ENCODE results near the gene ARL8B.

DNA sequence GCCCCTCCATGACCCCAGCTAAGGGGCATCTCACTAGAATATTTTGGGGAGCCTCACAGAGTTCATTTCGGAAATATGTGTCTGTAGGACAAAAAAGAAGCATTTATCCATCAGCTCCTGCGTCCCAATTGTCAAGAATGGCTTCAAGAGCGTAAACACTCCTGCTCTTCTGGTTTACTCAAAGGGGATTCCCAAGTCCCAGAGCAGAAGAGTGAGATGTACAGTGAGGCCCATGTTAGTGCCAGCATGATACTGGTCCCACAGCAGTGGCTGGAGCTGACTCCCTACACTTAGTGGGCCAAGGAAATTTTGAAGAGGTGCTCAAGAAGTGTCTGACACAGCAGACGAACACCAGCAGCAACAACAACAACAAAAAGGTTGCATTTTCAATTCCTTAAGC, 34.9 kb upstream of the ARL8B start:
- TF ChIP-seq CTCF (IDR thresholded peaks at IDR 0.05): no peak
- no peak for TF ChIP-seq POLR2A (IDR thresholded peaks at IDR 0.05)

All from testis (tissue), 2 donors.